IMR-90 (cell line): ENCODE results near the gene GSTK1. TPM values are rescaled to one million over a fixed set of nuclear protein-coding genes. Genes with fewer than 3 reads are reported as not detected.
A peak's percentile ranks its signal among the peaks of the same experiment; 100 is the strongest.

ENCODE experiments used
- ATAC-seq: fragments of 200-7000 bp; cut with Tn5 transposase; 2 replicates; pipeline ENCODE4 v1.9.1; 2020; ENCODE audit warnings: low read depth, mild to moderate bottlenecking, moderate library complexity
- BruUV-seq: library from RNA; stranded (reverse); fragments of 400-500 nt; replicated peaks from 2 replicates; lab custom pipeline; 2021; lab: Mats Ljungman, UMichigan
- CTCF ChIA-PET: fragments of 300-600 bp; formaldehyde crosslinking; extraction: SDS; loops from one replicate; lab custom pipeline; 2021; ENCODE audit warnings: antibody characterized with exemption; lab: Yijun Ruan, JAX
- POLR2A ChIA-PET: fragments of 300-600 bp; sonication (Branson Sonifier 250); formaldehyde crosslinking; loops from one replicate; lab custom pipeline; 2022; ENCODE audit warnings: antibody characterized with exemption; ENCODE audit not compliant: unreplicated experiment; lab: Charles Lee
- DNase-seq: peaks from one replicate; pipeline ENCODE4 v3.0.0; 2013
- H2AFZ ChIP-seq: replicated peaks from 2 replicates; pipeline ENCODE3; 2013; ENCODE audit warnings: low read length, mild to moderate bottlenecking; ENCODE audit not compliant: poor library complexity
- H2AK5ac ChIP-seq: 2 replicates; pipeline ENCODE4 v1.6.1; 2013; ENCODE audit warnings: low read depth, low read length, inconsistent platforms
- H2AK9ac ChIP-seq: replicated peaks from 2 replicates; pipeline ENCODE3; 2013; ENCODE audit warnings: mild to moderate bottlenecking, low read depth, low read length, moderate library complexity; ENCODE audit not compliant: poor library complexity
- H2BK120ac ChIP-seq: 2 replicates; pipeline ENCODE4 v1.6.1; 2013; ENCODE audit warnings: low read depth, low read length, inconsistent platforms
- H2BK15ac ChIP-seq: 3 replicates; pipeline ENCODE4 v1.6.1; 2013; ENCODE audit warnings: low read depth, low read length, inconsistent platforms
- H2BK20ac ChIP-seq: 2 replicates; pipeline ENCODE4 v1.6.1; 2013; ENCODE audit warnings: low read depth, mild to moderate bottlenecking, inconsistent platforms, low read length, moderate library complexity
- H2BK5ac ChIP-seq: 2 replicates; pipeline ENCODE4 v1.6.1; 2013; ENCODE audit warnings: mild to moderate bottlenecking, low read depth, low read length, inconsistent platforms; ENCODE audit not compliant: poor library complexity, severe bottlenecking
- H3K14ac ChIP-seq: replicated peaks from 2 replicates; pipeline ENCODE4 v1.6.1; 2013; ENCODE audit warnings: low read depth, low read length, inconsistent platforms
- H3K18ac ChIP-seq: 2 replicates; pipeline ENCODE4 v1.6.1; 2013; ENCODE audit warnings: low read depth, low read length, control low read depth
- H3K23ac ChIP-seq: 2 replicates; pipeline ENCODE4 v1.6.1; 2013; ENCODE audit warnings: low read depth, low read length, inconsistent platforms
- H3K27ac ChIP-seq: 2 replicates; pipeline ENCODE4 v1.5.1; 2013; ENCODE audit warnings: mild to moderate bottlenecking, control low read depth, low read length; ENCODE audit not compliant: insufficient read depth
- H3K27me3 ChIP-seq: 2 replicates; pipeline ENCODE4 v1.6.1; 2013; ENCODE audit warnings: low read length; ENCODE audit not compliant: control insufficient read depth, insufficient read depth
- H3K36me3 ChIP-seq: 2 replicates; pipeline ENCODE4 v1.6.1; 2013; ENCODE audit warnings: low read length, mixed read lengths; ENCODE audit not compliant: control insufficient read depth, insufficient read depth
- H3K4ac ChIP-seq: 2 replicates; pipeline ENCODE4 v1.6.1; 2013; ENCODE audit warnings: low read depth, low read length, inconsistent platforms
- H3K4me1 ChIP-seq: 2 replicates; pipeline ENCODE4 v1.6.1; 2013; ENCODE audit warnings: low read length, mixed read lengths; ENCODE audit not compliant: control insufficient read depth, insufficient read depth
- H3K4me2 ChIP-seq: 2 replicates; pipeline ENCODE4 v1.6.1; 2013; ENCODE audit warnings: low read depth, mild to moderate bottlenecking, control low read depth, low read length, moderate library complexity
- H3K4me3 ChIP-seq: 2 replicates; pipeline ENCODE4 v1.5.1; 2013; ENCODE audit warnings: low read depth, mild to moderate bottlenecking, control low read depth, low read length, moderate library complexity; ENCODE audit not compliant: insufficient read depth
- H3K56ac ChIP-seq: 2 replicates; pipeline ENCODE4 v1.6.1; 2013; ENCODE audit warnings: low read length, inconsistent platforms; ENCODE audit not compliant: insufficient read depth; ENCODE audit errors: extremely low read depth
- H3K79me1 ChIP-seq, 2 experiments: 2 replicates each; pipeline ENCODE4 v1.6.1; 2013; ENCODE audit warnings: low read length in 2 of 2, inconsistent platforms in 1 of 2, low read depth in 1 of 2
- H3K9ac ChIP-seq: 2 replicates; pipeline ENCODE4 v1.6.1; 2013; ENCODE audit warnings: low read depth, low read length, control low read depth
- H3K9me1 ChIP-seq: 2 replicates; pipeline ENCODE4 v1.6.1; 2013; ENCODE audit warnings: low read length, inconsistent platforms; ENCODE audit not compliant: insufficient read depth
- H3K9me3 ChIP-seq: 2 replicates; pipeline ENCODE4 v1.6.1; 2013; ENCODE audit warnings: low read length; ENCODE audit not compliant: control insufficient read depth, insufficient read depth
- H4K20me1 ChIP-seq: 2 replicates; pipeline ENCODE4 v1.6.1; 2013; ENCODE audit warnings: low read length, inconsistent platforms; ENCODE audit not compliant: insufficient read depth
- H4K5ac ChIP-seq: 2 replicates; pipeline ENCODE4 v1.6.1; 2013; ENCODE audit warnings: mild to moderate bottlenecking, low read depth, low read length, control low read depth
- H4K8ac ChIP-seq, 2 experiments: 2 replicates each; pipeline ENCODE4 v1.6.1; 2013; ENCODE audit warnings: low read depth in 2 of 2, low read length in 2 of 2, control low read depth in 1 of 2, inconsistent platforms in 1 of 2
- H4K91ac ChIP-seq: 2 replicates; pipeline ENCODE4 v1.6.1; 2013; ENCODE audit warnings: low read depth, low read length, inconsistent platforms; ENCODE audit not compliant: insufficient read depth
- BHLHE40 ChIP-seq: fragments of 150-350 bp; IDR thresholded peaks from 2 replicates; pipeline ENCODE4 v1.6.1; 2016; ENCODE audit warnings: mild to moderate bottlenecking, low read depth, low read length
- ELK1 ChIP-seq: fragments of 150-350 bp; IDR thresholded peaks from 2 replicates; pipeline ENCODE4 v1.6.1; 2016; ENCODE audit warnings: low read depth, mild to moderate bottlenecking, low read length, moderate library complexity, borderline replicate concordance
- FOS ChIP-seq: fragments of 150-350 bp; IDR thresholded peaks from 2 replicates; pipeline ENCODE4 v1.6.1; 2016; ENCODE audit warnings: low read depth, low read length
- MAFK ChIP-seq: IDR thresholded peaks from 2 replicates; pipeline ENCODE4 v1.6.1; 2012; ENCODE audit warnings: low read depth, low read length, improper control_type of control experiment
- WGBS, 2 experiments: methylation state at CpG; one replicate each; pipeline versions ENCODE4 v1.1.5 to v1.1.7; 2013; ENCODE audit warnings: missing lambda C conversion rate in 2 of 2; ENCODE audit not compliant: insufficient read length in 1 of 2; ENCODE audit errors: extremely low coverage in 2 of 2; 5-methylcytosine and 5-hydroxymethylcytosine counted together
- dilution Hi-C: fragments of 300-500 bp; cut with HindIII; formaldehyde crosslinking; loops from one replicate; pipeline ENCODE4 v1.14.3; 2018; ENCODE audit warnings: low sequenced_read_pairs; ENCODE audit not compliant: unreplicated experiment
- in situ Hi-C: fragments of 300-500 bp; cut with MboI; formaldehyde crosslinking; loops from 3 replicates; pipeline ENCODE4 v1.14.3; 2019; ENCODE audit warnings: low sequenced_read_pairs, inconsistent platforms, mixed read lengths
- intact Hi-C: fragments of 100-400 bp; cut with micrococcal nuclease; formaldehyde crosslinking; loops from 2 replicates; pipeline ENCODE4 v1.10.0; 2022
- polyA plus RNA-seq, 3 experiments: library from polyadenylated mRNA; depleted of rRNA; stranded (reverse); fragments of >200 nt; gene quantifications; 2 replicates each; pipeline ENCODE4 v1.2.3, GENCODE V29; 2012; ENCODE audit warnings: low replicate concordance in 1 of 3
- total RNA-seq: library from RNA; depleted of rRNA; stranded (reverse); fragments of >200 nt; gene quantifications from 2 replicates; pipeline ENCODE4 v1.2.3, GENCODE V29; 2012

The GSTK1 gene
- total and polyA plus RNA-seq, 2 of the 4 experiments (the other 2 are of a cell fraction) = 64.9 to 111 TPM

- CTCF ChIA-PET = interaction anchor here (2.7 kb wide), 1 partner anchor 79 kb away, joined by 12 read pairs; no protein-coding TSS in a partner anchor
- dilution Hi-C loops = no loop called here
- no CpG with 5 or more reads among the region's 8 CpGs for WGBS, 2 experiments
These were observed 38.0 kb downstream of the GSTK1 start for GRCh38 chr7:143300959-143301935.

More at GRCh38 chr7:143300959-143301935, 38.0 kb downstream of the GSTK1 start:
- TF ChIP-seq FOS (peak; percentile 59), ELK1 (no peak), MAFK (no peak), BHLHE40 (peak; percentile 60)
- in situ Hi-C loops (no loop called here), intact Hi-C loops (no loop called here)
- Histone ChIP-seq H4K91ac (no peak overlapping the region), H3K27me3 (no peaks in the 10 kb centered on the region), H3K14ac (0 out of 2 replicates have a peak overlapping the region, but pooled peaks have one; percentile 20), H3K9me3 (no peaks in the 10 kb centered on the region), H3K9ac (no peak overlapping the region), H3K4ac (0 out of 2 replicates have a peak overlapping the region, but pooled peaks have one; percentile 28), H3K18ac (peak overlapping the region; percentile 33; the same call in 1 of the 2 replicates), H2AK5ac (0 out of 2 replicates have a peak overlapping the region, but pooled peaks have one; percentile 14), H3K56ac (no peak overlapping the region), H2BK20ac (0 out of 2 replicates have a peak overlapping the region, but pooled peaks have one; percentile 2), H3K4me3 (no peak overlapping the region), H4K5ac (no peak overlapping the region), H2BK15ac (no peak overlapping the region), H3K9me1 (peaks cover 18% of the 10 kb centered on the region), H3K79me1 (peaks cover 16 to 48% of the 10 kb centered on the region in 2 experiments), H2AFZ (no peak overlapping the region), H3K27ac (no peak overlapping the region; the same call in 1 of the 2 replicates), H3K4me2 (peak overlapping the region; percentile 37), H2AK9ac (no peak overlapping the region), H3K4me1 (peaks cover 13% of the 10 kb centered on the region), H4K8ac (peak overlapping the region in 1 of 2 experiments; percentile 56; a peak in 1 of 4 replicates), H3K23ac (no peak overlapping the region), H2BK5ac (peak overlapping the region; percentile 60), H3K36me3 (peaks cover 46% of the 10 kb centered on the region), H2BK120ac (peak overlapping the region; percentile 13; the same call in 1 of the 2 replicates), H4K20me1 (peaks cover 18% of the 10 kb centered on the region)
- peak; percentile 87 for ATAC-seq
- BruUV-seq = no TSS peak
- peak; percentile 94 for DNase-seq
- POLR2A ChIA-PET = no interaction called here
